HepG2 (cell line): ENCODE data around the gene ANO9. TPM values are rescaled to one million over a fixed set of nuclear protein-coding genes. Genes with fewer than 3 reads are reported as not detected.

ENCODE experiments used
- CHD2 ChIP-seq: IDR thresholded peaks from 2 replicates; pipeline ENCODE4 v1.6.1; 2011; ENCODE audit warnings: low read depth, low read length, improper control_type of control experiment
- FOXK1 ChIP-seq: sonication (generic); formaldehyde crosslinking; IDR thresholded peaks from 2 replicates; pipeline ENCODE4 v1.4.0; 2020; ENCODE audit warnings: low read depth, missing genetic modification reagents, borderline replicate concordance
- FOXM1 ChIP-seq: sonication (generic); formaldehyde crosslinking; IDR thresholded peaks from 2 replicates; pipeline ENCODE4 v1.5.0; 2020; ENCODE audit warnings: missing genetic modification reagents
- FOXO4 ChIP-seq: sonication (generic); formaldehyde crosslinking; conservative IDR thresholded peaks from 2 replicates; pipeline ENCODE4 v1.8.1; 2023; ENCODE audit warnings: missing genetic modification reagents
- JDP2 ChIP-seq: sonication (generic); formaldehyde crosslinking; IDR thresholded peaks from 2 replicates; pipeline ENCODE4 v1.8.1; 2022; ENCODE audit warnings: missing genetic modification reagents, borderline replicate concordance
- JUNB ChIP-seq: sonication (generic); formaldehyde crosslinking; IDR thresholded peaks from 2 replicates; pipeline ENCODE4 v1.8.0; 2022; ENCODE audit warnings: missing genetic modification reagents, mild to moderate bottlenecking, borderline replicate concordance
- KDM3A ChIP-seq: IDR thresholded peaks from 2 replicates; pipeline ENCODE4 v1.6.1; 2018; ENCODE audit warnings: low read depth, missing compliant biosample characterization
- PBX2 ChIP-seq: IDR thresholded peaks from 2 replicates; pipeline ENCODE4 v1.6.1; 2016; ENCODE audit warnings: control low read depth
- POLR2G ChIP-seq: fragments of 200-400 bp; formaldehyde crosslinking; IDR thresholded peaks from 2 replicates; pipeline ENCODE4 v1.6.1; 2018; ENCODE audit warnings: mild to moderate bottlenecking, low read depth, low read length, moderate library complexity
- SALL2 ChIP-seq: sonication (generic); formaldehyde crosslinking; IDR thresholded peaks from 2 replicates; pipeline ENCODE4 v1.8.1; 2023; ENCODE audit warnings: mild to moderate bottlenecking, missing genetic modification reagents, inconsistent platforms
- TEAD3 ChIP-seq: optimal IDR thresholded peaks from 2 replicates; pipeline ENCODE3; 2016; ENCODE audit warnings: borderline replicate concordance
- ZBTB46 ChIP-seq: sonication (generic); formaldehyde crosslinking; IDR thresholded peaks from 2 replicates; pipeline ENCODE4 v1.4.0; 2020; ENCODE audit warnings: mild to moderate bottlenecking, missing genetic modification reagents, borderline replicate concordance
- ZFP36L1 ChIP-seq: sonication (generic); formaldehyde crosslinking; IDR thresholded peaks from 2 replicates; pipeline ENCODE4 v1.8.0; 2022; ENCODE audit warnings: mild to moderate bottlenecking, missing genetic modification reagents, moderate library complexity
- ZNF232 ChIP-seq: sonication (generic); formaldehyde crosslinking; IDR thresholded peaks from 2 replicates; pipeline ENCODE4 v1.4.0; 2020; ENCODE audit warnings: missing genetic modification reagents, borderline replicate concordance
- ZNF280D ChIP-seq: sonication (generic); formaldehyde crosslinking; IDR thresholded peaks from 2 replicates; pipeline ENCODE4 v1.5.1; 2020; ENCODE audit warnings: mild to moderate bottlenecking, missing genetic modification reagents
- ZNF510 ChIP-seq: sonication (generic); formaldehyde crosslinking; IDR thresholded peaks from 2 replicates; pipeline ENCODE4 v1.4.0; 2020; ENCODE audit warnings: low read depth, mild to moderate bottlenecking, missing genetic modification reagents
- ZNF547 ChIP-seq: sonication (generic); formaldehyde crosslinking; IDR thresholded peaks from 2 replicates; pipeline ENCODE4 v1.5.1; 2020; ENCODE audit warnings: mild to moderate bottlenecking, missing genetic modification reagents
- ZNF549 ChIP-seq: sonication (generic); formaldehyde crosslinking; IDR thresholded peaks from 2 replicates; pipeline ENCODE4 v1.5.0; 2020; ENCODE audit warnings: missing genetic modification reagents
- ZNF614 ChIP-seq: IDR thresholded peaks from 2 replicates; pipeline ENCODE4 v1.6.1; 2018; ENCODE audit warnings: missing biosample characterization, missing genetic modification reagents, inconsistent platforms, borderline replicate concordance
- ZNF720 ChIP-seq: sonication (generic); formaldehyde crosslinking; IDR thresholded peaks from 2 replicates; pipeline ENCODE4 v1.4.0; 2020; ENCODE audit warnings: missing genetic modification reagents
- ZNF776 ChIP-seq: sonication (generic); formaldehyde crosslinking; IDR thresholded peaks from 2 replicates; pipeline ENCODE4 v1.4.0; 2020; ENCODE audit warnings: mild to moderate bottlenecking, missing genetic modification reagents
- ZNF850 ChIP-seq: sonication (generic); formaldehyde crosslinking; conservative IDR thresholded peaks from 2 replicates; pipeline ENCODE4 v1.9.0; 2021; ENCODE audit warnings: mild to moderate bottlenecking, missing genetic modification reagents
- ZSCAN20 ChIP-seq: sonication (generic); formaldehyde crosslinking; IDR thresholded peaks from 2 replicates; pipeline ENCODE4 v1.4.0; 2020; ENCODE audit warnings: missing genetic modification reagents, mild to moderate bottlenecking, borderline replicate concordance
- ZSCAN25 ChIP-seq: sonication (generic); formaldehyde crosslinking; IDR thresholded peaks from 2 replicates; pipeline ENCODE4 v1.8.0; 2022; ENCODE audit warnings: mild to moderate bottlenecking, missing genetic modification reagents
- polyA plus RNA-seq, 8 experiments: library from polyadenylated mRNA; depleted of rRNA in 3 of 8; stranded (reverse) in 7 of 8; unstranded in 1 of 8; fragments of >200 nt; fragmentation: Illumina TruSeq in 4 of 8; extraction: Trizol in 4 of 8; gene quantifications; 2 replicates each; pipeline versions ENCODE4 v1.2.1 to v1.2.3, GENCODE V29; 2011 to 2016; ENCODE audit warnings: low read depth in 4 of 8, missing spikeins in 1 of 8, mixed read lengths in 1 of 8; ENCODE audit not compliant: insufficient read depth in 1 of 8
- total RNA-seq, 5 experiments: library from RNA; depleted of rRNA; stranded (reverse); fragments of >200 nt; fragmentation: Illumina TruSeq; extraction: Trizol; gene quantifications; 2 replicates each; pipeline ENCODE4 v1.2.3, GENCODE V29; 2016; ENCODE audit warnings: low read depth in 1 of 5

ANO9 gene
- total and polyA plus RNA-seq, 2 of the 13 experiments (the other 11 are each of a cell fraction or from before 2014, with no cell fraction given), result 8.9 to 14.3 TPM

GRCh38 chr11:394034-394857 is 47.6 kb downstream of the ANO9 start, which contains the start of gene PKP3 (continued):
- TF ChIP-seq TEAD3 (CRISPR knock-in tag), result no peak
- no peak for TF ChIP-seq PBX2 (CRISPR knock-in tag)
- TF ChIP-seq JUNB, result no peak
- TF ChIP-seq ZNF614, result no peak
- TF ChIP-seq ZSCAN25, result no peak
- TF ChIP-seq CHD2, result no peak
- peak; percentile 35; the same call in 1 of the 2 replicates for TF ChIP-seq ZNF547 (CRISPR knock-in tag)
- no peak for TF ChIP-seq FOXM1 (CRISPR knock-in tag)
- TF ChIP-seq FOXO4, result no peak
- no peak for TF ChIP-seq ZNF510
- no peak for TF ChIP-seq FOXK1 (CRISPR knock-in tag)
- no peak for TF ChIP-seq ZNF850 (CRISPR knock-in tag)
- TF ChIP-seq JDP2 (CRISPR knock-in tag), result no peak
- TF ChIP-seq ZNF280D (CRISPR knock-in tag), result no peak
- TF ChIP-seq POLR2G, result peak; percentile 63
- TF ChIP-seq ZNF776 (CRISPR knock-in tag), result no peak
- no peak for TF ChIP-seq SALL2 (CRISPR knock-in tag)
- no peak for TF ChIP-seq KDM3A (CRISPR knock-in tag)
- TF ChIP-seq ZNF232, result no peak
- no peak for TF ChIP-seq ZBTB46 (CRISPR knock-in tag)
- no peak for TF ChIP-seq ZFP36L1 (CRISPR knock-in tag)
- no peak for TF ChIP-seq ZSCAN20 (CRISPR knock-in tag)
- TF ChIP-seq ZNF720 (CRISPR knock-in tag), result no peak
- TF ChIP-seq ZNF549 (CRISPR knock-in tag), result no peak
